ENCODE data around the gene TM4SF1. TPM values are rescaled to one million over a fixed set of nuclear protein-coding genes. Genes with fewer than 3 reads are reported as not detected.

Gene TM4SF1
- total and polyA plus RNA-seq, 2 donors (not counting 3 experiments of a cell fraction or from before 2014, with no cell fraction given) = 559 to 1,407 TPM

DNA sequence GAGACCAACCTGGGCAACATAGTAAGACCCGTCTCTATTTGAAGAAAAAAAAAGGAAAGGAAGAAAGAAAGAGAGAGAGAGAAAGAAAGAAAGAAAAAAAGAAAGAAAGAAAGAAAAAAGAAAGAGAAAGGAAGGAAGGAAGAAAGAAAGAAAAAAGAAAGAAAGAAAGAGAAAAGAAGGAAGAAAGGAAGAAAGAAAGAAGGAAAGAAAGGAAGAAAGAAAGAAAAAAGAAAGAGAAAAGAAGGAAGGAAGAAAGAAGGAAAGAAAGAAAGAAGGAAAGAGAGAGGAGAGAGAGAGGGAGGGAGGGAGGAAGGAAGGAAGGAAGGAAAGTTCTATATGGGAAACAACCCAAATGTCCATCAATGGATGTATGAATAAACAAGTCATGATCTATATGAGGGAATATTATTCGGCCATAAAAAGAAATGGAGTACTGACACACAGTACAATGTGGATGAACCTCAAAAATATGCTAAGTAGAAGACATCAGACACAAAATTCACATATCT, 28.8 kb upstream of the TM4SF1 start:
- no peak for FAIRE-seq
- BruUV-seq (replicated peaks) = no TSS peak
- intact Hi-C loops (cut with micrococcal nuclease) = no loop called here

DNA sequence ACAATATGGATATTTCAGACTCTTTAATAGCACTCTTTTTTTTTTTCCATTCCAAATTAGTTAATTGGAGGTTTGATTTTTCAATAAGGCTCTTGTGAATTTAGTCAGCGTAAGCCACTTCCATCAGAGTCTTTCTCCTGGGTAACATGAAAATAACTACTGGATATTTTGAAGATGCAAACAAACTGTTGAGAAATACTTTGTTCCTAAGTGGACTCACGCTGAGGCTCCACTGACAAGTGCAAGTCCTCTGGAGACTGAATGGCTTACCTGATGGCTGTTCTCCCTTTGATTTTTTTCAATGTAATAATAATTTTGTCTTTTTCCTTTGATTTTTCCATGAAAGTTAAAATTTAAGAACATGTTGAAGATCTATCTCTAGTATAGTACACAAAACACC, 26.0 kb upstream of the TM4SF1 start:
- dilution Hi-C loops (cut with MboI; ENCODE audit: extremely low pct_ligation_motif_present, low sequenced_read_pairs) = no loop called here
- no peaks in the 10 kb centered on the region for H3K79me2 ChIP-seq (ENCODE audit: control insufficient read depth, insufficient read depth, low read length)
- no TSS peak for BruUV-seq (replicated peaks)
- H3K4me1 ChIP-seq (ENCODE audit: control insufficient read depth, extremely low read depth, insufficient read depth, low read length) = peaks cover 23% of the 10 kb centered on the region
- H3K9me3 ChIP-seq (replicated peaks; ENCODE audit: control insufficient read depth, insufficient read depth, low read length) = no peaks in the 10 kb centered on the region
- TF ChIP-seq JUN (IDR thresholded peaks at IDR 0.05; ENCODE audit: borderline replicate concordance, insufficient read depth, insufficient read length, low read depth) (no peak), POLR2AphosphoS5 (IDR thresholded peaks at IDR 0.05; ENCODE audit: insufficient read depth, low read depth, low read length) (no peak), EZH2 (IDR thresholded peaks at IDR 0.05; ENCODE audit: borderline replicate concordance, low read depth, low read length, severe bottlenecking) (no peak), POLR2A (IDR thresholded peaks at IDR 0.05; ENCODE audit: low read depth, low read length) (no peak)
- TF ChIP-seq, protein P1, sequence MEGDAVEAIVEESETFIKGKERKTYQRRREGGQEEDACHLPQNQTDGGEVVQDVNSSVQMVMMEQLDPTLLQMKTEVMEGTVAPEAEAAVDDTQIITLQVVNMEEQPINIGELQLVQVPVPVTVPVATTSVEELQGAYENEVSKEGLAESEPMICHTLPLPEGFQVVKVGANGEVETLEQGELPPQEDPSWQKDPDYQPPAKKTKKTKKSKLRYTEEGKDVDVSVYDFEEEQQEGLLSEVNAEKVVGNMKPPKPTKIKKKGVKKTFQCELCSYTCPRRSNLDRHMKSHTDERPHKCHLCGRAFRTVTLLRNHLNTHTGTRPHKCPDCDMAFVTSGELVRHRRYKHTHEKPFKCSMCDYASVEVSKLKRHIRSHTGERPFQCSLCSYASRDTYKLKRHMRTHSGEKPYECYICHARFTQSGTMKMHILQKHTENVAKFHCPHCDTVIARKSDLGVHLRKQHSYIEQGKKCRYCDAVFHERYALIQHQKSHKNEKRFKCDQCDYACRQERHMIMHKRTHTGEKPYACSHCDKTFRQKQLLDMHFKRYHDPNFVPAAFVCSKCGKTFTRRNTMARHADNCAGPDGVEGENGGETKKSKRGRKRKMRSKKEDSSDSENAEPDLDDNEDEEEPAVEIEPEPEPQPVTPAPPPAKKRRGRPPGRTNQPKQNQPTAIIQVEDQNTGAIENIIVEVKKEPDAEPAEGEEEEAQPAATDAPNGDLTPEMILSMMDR (IDR thresholded peaks at IDR 0.05; ENCODE audit: extremely low read depth in 1 of 2, insufficient read depth in 1 of 2, low read depth in 1 of 2, low read length in 2 of 2) = no peak
- H3K27ac ChIP-seq (ENCODE audit: insufficient read depth, low read depth, low read length) = no peak overlapping the region
- H3K36me3 ChIP-seq (ENCODE audit: control insufficient read depth in 2 of 2, extremely low read depth in 1 of 2, insufficient read depth in 2 of 2, low read length in 2 of 2) = no peaks in the 10 kb centered on the region
- H4K20me1 ChIP-seq (replicated peaks; ENCODE audit: control insufficient read depth, extremely low read depth, insufficient read depth, low read length) = no peaks in the 10 kb centered on the region
- CTCF ChIA-PET = no interaction called here
- H3K4me2 ChIP-seq (ENCODE audit: insufficient read depth, low read length) = no peak overlapping the region
- H2AFZ ChIP-seq (ENCODE audit: low read depth, low read length) = no peak overlapping the region
- no peak overlapping the region for H3K4me3 ChIP-seq (replicated peaks in 1 of 3; ENCODE audit: insufficient read depth in 1 of 3, low read depth in 1 of 3, low read length in 3 of 3)
- DNase-seq (ENCODE audit: low read depth, low spot score) (no peak), FAIRE-seq (no peak)
- no peaks in the 10 kb centered on the region for H3K27me3 ChIP-seq (ENCODE audit: control insufficient read depth in 2 of 2, insufficient read depth in 2 of 2, low read length in 2 of 2)
- POLR2A ChIA-PET = no interaction called here
- intact Hi-C loops (cut with micrococcal nuclease) = loop anchor here (5.0 kb wide), 1 partner anchor 39 kb away; no protein-coding TSS in a partner anchor
- H3K9ac ChIP-seq (replicated peaks; ENCODE audit: extremely low read depth, insufficient read depth, low read length) = no peak overlapping the region
- H3K9me1 ChIP-seq (replicated peaks; ENCODE audit: control insufficient read depth, extremely low read depth, insufficient read depth, low read length) = no peaks in the 10 kb centered on the region

More for the DNA sequence above, 28.8 kb upstream of the TM4SF1 start:
- Histone ChIP-seq H3K27ac (ENCODE audit: insufficient read depth, low read depth, low read length) (no peak overlapping the region), H3K4me1 (ENCODE audit: control insufficient read depth, extremely low read depth, insufficient read depth, low read length) (peaks cover 16% of the 10 kb centered on the region), H3K9me1 (replicated peaks; ENCODE audit: control insufficient read depth, extremely low read depth, insufficient read depth, low read length) (no peaks in the 10 kb centered on the region), H3K9me3 (replicated peaks; ENCODE audit: control insufficient read depth, insufficient read depth, low read length) (no peaks in the 10 kb centered on the region), H2AFZ (ENCODE audit: low read depth, low read length) (no peak overlapping the region), H3K79me2 (ENCODE audit: control insufficient read depth, insufficient read depth, low read length) (no peaks in the 10 kb centered on the region), H3K4me3 (replicated peaks in 1 of 3; ENCODE audit: insufficient read depth in 1 of 3, low read depth in 1 of 3, low read length in 3 of 3) (no peak overlapping the region), H3K9ac (replicated peaks; ENCODE audit: extremely low read depth, insufficient read depth, low read length) (no peak overlapping the region), H4K20me1 (replicated peaks; ENCODE audit: control insufficient read depth, extremely low read depth, insufficient read depth, low read length) (no peaks in the 10 kb centered on the region), H3K4me2 (ENCODE audit: insufficient read depth, low read length) (no peak overlapping the region), H3K27me3 (ENCODE audit: control insufficient read depth in 2 of 2, insufficient read depth in 2 of 2, low read length in 2 of 2) (no peaks in the 10 kb centered on the region), H3K36me3 (ENCODE audit: control insufficient read depth in 2 of 2, extremely low read depth in 1 of 2, insufficient read depth in 2 of 2, low read length in 2 of 2) (no peaks in the 10 kb centered on the region)
- CTCF ChIA-PET = interaction anchor here (1.4 kb wide), 1 partner anchor 23 kb away, joined by 3 read pairs; no protein-coding TSS in a partner anchor
- TF ChIP-seq GATA2 (IDR thresholded peaks at IDR 0.05; ENCODE audit: insufficient read depth, insufficient read length, low read depth, low read length) (no peak), FOS (IDR thresholded peaks at IDR 0.05; ENCODE audit: borderline replicate concordance, insufficient read depth, low read length) (no peak), POLR2AphosphoS5 (IDR thresholded peaks at IDR 0.05; ENCODE audit: insufficient read depth, low read depth, low read length) (no peak), POLR2A (IDR thresholded peaks at IDR 0.05; ENCODE audit: low read depth, low read length) (no peak)
- TF ChIP-seq, protein P1 (IDR thresholded peaks at IDR 0.05; ENCODE audit: extremely low read depth in 1 of 2, insufficient read depth in 1 of 2, low read depth in 1 of 2, low read length in 2 of 2) = no peak
- dilution Hi-C loops (cut with MboI; ENCODE audit: extremely low pct_ligation_motif_present, low sequenced_read_pairs) = no loop called here
- POLR2A ChIA-PET = no interaction called here
- no peak for DNase-seq (ENCODE audit: low read depth, low spot score)

All from endothelial cell of umbilical vein (primary cell).